Nephron (organoid): Measurements from ENCODE around the gene TSPAN5.

Source experiments
- H3K27ac Mint-ChIP-seq, 3 experiments: 2 replicates each; pipeline ENCODE4 v1.8.0; 2020; ENCODE audit warnings: mixed read lengths in 3 of 3, mild to moderate bottlenecking in 2 of 3, moderate library complexity in 1 of 3
- H3K27me3 Mint-ChIP-seq: 2 replicates; pipeline ENCODE4 v1.8.0; 2021; ENCODE audit warnings: low read depth, mild to moderate bottlenecking, moderate library complexity, mixed read lengths
- H3K36me3 Mint-ChIP-seq: 2 replicates; pipeline ENCODE4 v1.8.0; 2020; ENCODE audit warnings: low read depth, mixed read lengths
- H3K4me1 Mint-ChIP-seq: 2 replicates; pipeline ENCODE4 v1.8.0; 2020; ENCODE audit warnings: mixed read lengths
- H3K4me3 Mint-ChIP-seq, 3 experiments: 2 replicates each; pipeline ENCODE4 v1.8.0; 2020; ENCODE audit warnings: mild to moderate bottlenecking in 3 of 3, mixed read lengths in 3 of 3, moderate library complexity in 2 of 3
- H3K9me3 Mint-ChIP-seq: 2 replicates; pipeline ENCODE4 v1.8.0; 2020; ENCODE audit warnings: mixed read lengths
- CTCF ChIP-seq, 3 experiments: fragments of 200-600 bp; sonication (generic); IDR thresholded peaks; one replicate each; pipeline ENCODE4 v1.5.0; 2021; ENCODE audit warnings: antibody characterized with exemption in 3 of 3; ENCODE audit not compliant: unreplicated experiment in 3 of 3

TSPAN5 gene

GRCh38 chr4:98679738-98680137, 21.3 kb upstream of the TSPAN5 start:
- no peak overlapping the region for H3K4me3 Mint-ChIP-seq
- H3K9me3 Mint-ChIP-seq = no peaks in the 10 kb centered on the region
- H3K36me3 Mint-ChIP-seq = no peaks in the 10 kb centered on the region
- H3K27ac Mint-ChIP-seq = no peak overlapping the region
- no peak for TF ChIP-seq CTCF (IDR thresholded peaks at IDR 0.05; ENCODE audit: unreplicated experiment in 3 of 3)
- no peaks in the 10 kb centered on the region for H3K4me1 Mint-ChIP-seq
- no peaks in the 10 kb centered on the region for H3K27me3 Mint-ChIP-seq

GRCh38 chr4:98677799-98678198, 19.4 kb upstream of the TSPAN5 start:
- no peaks in the 10 kb centered on the region for H3K36me3 Mint-ChIP-seq
- H3K9me3 Mint-ChIP-seq = no peaks in the 10 kb centered on the region
- H3K27me3 Mint-ChIP-seq = no peaks in the 10 kb centered on the region
- H3K4me1 Mint-ChIP-seq = peaks cover 3% of the 10 kb centered on the region
- H3K4me3 Mint-ChIP-seq = no peak overlapping the region
- no peak for TF ChIP-seq CTCF (IDR thresholded peaks at IDR 0.05; ENCODE audit: unreplicated experiment in 3 of 3)
- H3K27ac Mint-ChIP-seq = no peak overlapping the region

- Mint-ChIP-seq H3K27me3 (peaks cover 4% of the 10 kb centered on the region), H3K9me3 (no peaks in the 10 kb centered on the region), H3K4me1 (peaks cover 18% of the 10 kb centered on the region), H3K27ac (no peak overlapping the region), H3K36me3 (no peaks in the 10 kb centered on the region), H3K4me3 (no peak overlapping the region)
- TF ChIP-seq CTCF (IDR thresholded peaks at IDR 0.05; ENCODE audit: unreplicated experiment in 3 of 3) = no peak
Observed at GRCh38 chr4:98674404-98675173, 16.2 kb upstream of the TSPAN5 start.

GRCh38 chr4:98673978-98674377, 15.6 kb upstream of the TSPAN5 start:
- Mint-ChIP-seq H3K27ac (no peak overlapping the region), H3K4me3 (no peak overlapping the region), H3K27me3 (peaks cover 4% of the 10 kb centered on the region), H3K36me3 (no peaks in the 10 kb centered on the region), H3K4me1 (peaks cover 18% of the 10 kb centered on the region), H3K9me3 (no peaks in the 10 kb centered on the region)
- no peak for TF ChIP-seq CTCF (IDR thresholded peaks at IDR 0.05; ENCODE audit: unreplicated experiment in 3 of 3)

- H3K36me3 Mint-ChIP-seq = no peaks in the 10 kb centered on the region
- no peak overlapping the region for H3K27ac Mint-ChIP-seq
- peaks cover 18% of the 10 kb centered on the region for H3K4me1 Mint-ChIP-seq
- H3K4me3 Mint-ChIP-seq = no peak overlapping the region
- no peaks in the 10 kb centered on the region for H3K9me3 Mint-ChIP-seq
- TF ChIP-seq CTCF (IDR thresholded peaks at IDR 0.05; ENCODE audit: unreplicated experiment in 3 of 3) = no peak
- peaks cover 4% of the 10 kb centered on the region for H3K27me3 Mint-ChIP-seq
Observed at GRCh38 chr4:98673288-98673644, 14.9 kb upstream of the TSPAN5 start.
